Neutrophil (primary cell): Measurements from ENCODE around the gene GNL3L.
"Not testable (repeated sequence)": the region's sequence is repeated elsewhere in the genome, so short reads cannot be mapped to it uniquely, and the experiment has no call there.

Experiments used
- H3K27ac ChIP-seq: fragments of 200-600 bp; sonication (generic); 2 replicates; pipeline ENCODE4 v1.5.1; 2016; ENCODE audit warnings: mild to moderate bottlenecking, moderate library complexity
- H3K27me3 ChIP-seq: fragments of 200-600 bp; sonication (generic); 2 replicates; pipeline ENCODE4 v1.6.0; 2016; ENCODE audit warnings: mild to moderate bottlenecking
- H3K36me3 ChIP-seq: fragments of 200-600 bp; sonication (generic); 2 replicates; pipeline ENCODE4 v1.5.1; 2017
- H3K4me1 ChIP-seq, 2 experiments: fragments of 200-600 bp in 1 of 2; sonication (generic) in 1 of 2; 1 replicate in 1 of 2; 2 replicates in 1 of 2; pipeline versions ENCODE4 v1.5.1 to v1.6.1; 2013 to 2016; ENCODE audit warnings: low read depth in 1 of 2, low read length in 1 of 2, mild to moderate bottlenecking in 1 of 2, moderate library complexity in 1 of 2; ENCODE audit not compliant: control insufficient read depth in 1 of 2, insufficient read depth in 1 of 2
- H3K4me3 ChIP-seq, 2 experiments: fragments of 200-600 bp in 1 of 2; sonication (generic) in 1 of 2; 1 replicate in 1 of 2; 2 replicates in 1 of 2; pipeline ENCODE4 v1.5.1; 2013 to 2016; ENCODE audit warnings: low read depth in 1 of 2, low read length in 1 of 2, mild to moderate bottlenecking in 1 of 2, moderate library complexity in 1 of 2
- H3K9me3 ChIP-seq: fragments of 200-600 bp; sonication (generic); 2 replicates; pipeline ENCODE4 v1.5.1; 2016
- TF ChIP-seq, protein P1 (sequence below): fragments of 200-600 bp; sonication (generic); IDR thresholded peaks from 2 replicates; pipeline ENCODE4 v1.5.1; 2016; ENCODE audit warnings: antibody characterized with exemption

Gene GNL3L

DNA sequence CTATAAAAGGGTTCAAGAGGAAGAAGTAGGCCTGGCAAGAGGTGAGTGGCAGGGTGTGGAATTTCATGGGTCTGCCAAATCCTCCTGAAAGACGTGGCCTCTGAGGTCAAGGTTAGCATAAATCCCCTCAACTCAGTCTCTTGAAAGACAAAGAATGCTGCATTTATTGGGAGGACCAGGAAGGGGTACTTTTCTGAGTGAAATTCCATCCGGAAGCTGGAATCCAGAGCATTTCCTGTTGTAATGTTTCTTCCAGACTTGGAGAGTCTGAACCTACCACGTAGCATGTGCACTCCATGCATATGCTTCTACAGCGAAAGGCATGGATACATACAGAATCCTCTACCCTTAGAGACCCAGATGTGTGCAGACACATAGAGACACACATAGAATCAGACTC is 20.6 kb upstream of the GNL3L start:
- Histone ChIP-seq H3K36me3 (no peaks in the 10 kb centered on the region), H3K27ac (no peak overlapping the region), H3K4me3 (no peak overlapping the region), H3K27me3 (no peaks in the 10 kb centered on the region), H3K9me3 (no peaks in the 10 kb centered on the region), H3K4me1 (no peaks in the 10 kb centered on the region)
- TF ChIP-seq, protein P1, sequence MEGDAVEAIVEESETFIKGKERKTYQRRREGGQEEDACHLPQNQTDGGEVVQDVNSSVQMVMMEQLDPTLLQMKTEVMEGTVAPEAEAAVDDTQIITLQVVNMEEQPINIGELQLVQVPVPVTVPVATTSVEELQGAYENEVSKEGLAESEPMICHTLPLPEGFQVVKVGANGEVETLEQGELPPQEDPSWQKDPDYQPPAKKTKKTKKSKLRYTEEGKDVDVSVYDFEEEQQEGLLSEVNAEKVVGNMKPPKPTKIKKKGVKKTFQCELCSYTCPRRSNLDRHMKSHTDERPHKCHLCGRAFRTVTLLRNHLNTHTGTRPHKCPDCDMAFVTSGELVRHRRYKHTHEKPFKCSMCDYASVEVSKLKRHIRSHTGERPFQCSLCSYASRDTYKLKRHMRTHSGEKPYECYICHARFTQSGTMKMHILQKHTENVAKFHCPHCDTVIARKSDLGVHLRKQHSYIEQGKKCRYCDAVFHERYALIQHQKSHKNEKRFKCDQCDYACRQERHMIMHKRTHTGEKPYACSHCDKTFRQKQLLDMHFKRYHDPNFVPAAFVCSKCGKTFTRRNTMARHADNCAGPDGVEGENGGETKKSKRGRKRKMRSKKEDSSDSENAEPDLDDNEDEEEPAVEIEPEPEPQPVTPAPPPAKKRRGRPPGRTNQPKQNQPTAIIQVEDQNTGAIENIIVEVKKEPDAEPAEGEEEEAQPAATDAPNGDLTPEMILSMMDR, result no peak

DNA sequence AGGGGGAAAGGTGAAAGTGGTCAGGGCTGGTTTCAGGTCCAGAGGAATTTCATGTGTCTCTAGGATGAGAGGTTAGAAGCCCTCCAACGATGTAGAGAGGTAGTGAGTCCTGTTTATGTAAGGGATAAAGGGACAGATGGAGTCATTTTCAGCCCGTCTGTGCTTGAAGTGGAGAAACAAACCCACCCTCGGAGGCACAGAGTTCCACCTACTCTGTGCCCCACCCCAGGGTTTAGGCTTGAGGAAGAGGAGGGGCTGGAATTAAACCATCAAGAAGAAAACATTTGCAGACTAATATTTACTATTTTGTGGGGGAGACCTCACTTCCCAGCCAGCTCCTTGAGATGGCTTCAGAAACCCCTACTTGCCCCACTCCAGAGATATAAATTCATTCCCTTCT is 868 bp upstream of the GNL3L start:
- Histone ChIP-seq H3K9me3 (no peaks in the 10 kb centered on the region), H3K36me3 (no peaks in the 10 kb centered on the region), H3K27me3 (no peaks in the 10 kb centered on the region), H3K4me1 (peaks cover 26 to 28% of the 10 kb centered on the region in 2 experiments), H3K27ac (peak overlapping the region; percentile 89), H3K4me3 (peak overlapping the region; percentile 74 to 93)
- TF ChIP-seq, protein P1, result no peak

DNA sequence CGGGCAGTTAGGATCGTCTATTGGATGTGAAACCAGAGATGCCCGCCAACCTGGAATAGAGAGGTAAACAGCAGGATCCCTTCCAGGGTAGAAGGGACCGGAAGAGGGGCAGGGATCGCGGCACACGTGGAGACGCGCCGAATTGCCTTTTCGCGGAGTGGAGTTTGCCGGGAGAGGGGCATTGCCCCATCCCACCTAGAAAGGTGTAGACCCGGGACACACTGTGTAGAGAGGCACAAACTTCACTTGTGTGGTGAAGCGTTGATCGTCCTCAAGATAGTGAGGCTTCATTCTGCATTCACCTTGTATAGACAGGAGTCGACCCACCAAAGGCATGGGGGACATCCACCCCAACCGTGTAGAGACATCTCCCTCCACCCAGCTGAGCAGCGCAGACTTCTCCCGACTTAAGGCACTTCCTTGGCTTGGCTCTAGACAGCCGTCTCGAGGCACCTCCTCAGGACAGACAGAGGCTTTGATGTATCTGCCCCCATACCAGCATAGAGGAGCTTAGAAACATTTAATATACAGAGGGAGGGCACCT is 410 bp downstream of the GNL3L start:
- H3K4me1 ChIP-seq, result peaks cover 26 to 28% of the 10 kb centered on the region in 2 experiments
- H3K4me3 ChIP-seq, result peak overlapping the region; percentile 74 to 93
- no peaks in the 10 kb centered on the region for H3K36me3 ChIP-seq
- no peaks in the 10 kb centered on the region for H3K27me3 ChIP-seq
- TF ChIP-seq, protein P1, result no peak
- H3K27ac ChIP-seq, result peak overlapping the region; percentile 89
- H3K9me3 ChIP-seq, result no peaks in the 10 kb centered on the region

DNA sequence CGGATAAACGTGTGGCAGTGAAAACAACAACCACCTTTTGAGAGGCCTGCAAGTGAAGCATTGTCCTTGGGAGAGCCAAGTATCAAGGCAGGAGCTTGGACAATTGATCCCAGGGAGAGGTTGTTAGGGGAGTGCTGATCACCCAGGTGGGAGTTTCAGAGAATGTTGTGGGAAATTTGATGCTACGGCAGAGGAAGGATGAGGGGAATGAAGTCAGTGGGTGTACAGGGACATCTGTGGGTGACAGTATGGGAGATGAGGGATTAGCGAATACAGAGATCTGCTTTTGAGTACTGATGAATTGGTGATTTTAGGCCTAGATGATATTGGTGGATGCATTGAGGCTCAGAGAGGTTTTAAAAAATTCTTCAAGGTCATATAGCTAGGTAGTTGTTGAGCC is 4.3 kb downstream of the GNL3L start:
- Histone ChIP-seq H3K9me3 (no peaks in the 10 kb centered on the region), H3K4me3 (no peak overlapping the region), H3K36me3 (peaks cover 11% of the 10 kb centered on the region), H3K27ac (no peak overlapping the region), H3K4me1 (peaks cover 25 to 26% of the 10 kb centered on the region in 2 experiments), H3K27me3 (no peaks in the 10 kb centered on the region)
- TF ChIP-seq, protein P1, result no peak

DNA sequence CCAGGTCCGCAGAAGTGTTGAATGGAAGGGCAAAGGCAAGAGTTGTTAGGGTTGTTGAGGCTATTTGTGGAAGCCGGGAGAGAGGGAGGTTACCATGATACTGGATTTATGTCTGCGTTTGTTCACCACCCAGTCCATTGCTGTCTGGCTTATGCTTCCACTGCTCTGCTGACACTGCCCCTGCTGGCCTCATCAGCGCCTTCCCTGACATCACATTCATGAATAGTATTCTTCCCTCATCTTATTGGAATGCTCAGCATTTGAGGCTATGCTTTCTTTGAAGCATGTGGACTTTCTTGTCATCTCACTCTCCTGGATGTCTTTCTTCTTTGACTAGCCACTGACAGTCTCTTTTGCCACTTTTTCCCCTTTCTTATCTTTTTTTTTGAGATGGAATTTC is 10.3 kb downstream of the GNL3L start:
- TF ChIP-seq, protein P1, result no peak
- H3K27me3 ChIP-seq, result no peaks in the 10 kb centered on the region
- peaks cover 63% of the 10 kb centered on the region for H3K36me3 ChIP-seq
- H3K27ac ChIP-seq, result no peak overlapping the region
- H3K9me3 ChIP-seq, result no peaks in the 10 kb centered on the region
- H3K4me3 ChIP-seq, result no peak overlapping the region
- H3K4me1 ChIP-seq, result no peaks in the 10 kb centered on the region

DNA sequence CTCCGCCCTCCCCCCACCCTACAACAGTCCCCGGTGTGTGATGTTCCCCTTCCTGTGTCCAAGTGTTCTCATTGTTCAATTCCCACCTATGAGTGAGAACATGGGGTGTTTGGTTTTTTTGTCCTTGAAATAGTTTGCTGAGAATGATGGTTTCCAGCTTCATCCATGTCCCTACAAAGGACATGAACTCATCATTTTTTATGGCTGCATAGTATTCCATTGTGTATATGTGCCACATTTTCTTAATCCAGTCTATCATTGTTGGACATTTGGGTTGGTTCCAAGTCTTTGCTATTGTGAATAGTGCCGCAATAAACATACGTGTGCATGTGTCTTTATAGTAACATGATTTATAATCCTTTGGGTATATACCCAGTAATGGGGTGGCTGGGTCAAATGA is 12.2 kb downstream of the GNL3L start:
- H3K4me1 ChIP-seq, H3K27me3 ChIP-seq, H3K27ac ChIP-seq, H3K4me3 ChIP-seq, H3K9me3 ChIP-seq: not testable (repeated sequence)
- H3K36me3 ChIP-seq, result peaks cover 79% of the 10 kb centered on the region
